ENCODE data around the gene RGL4. TPM values are rescaled to one million over a fixed set of nuclear protein-coding genes. Genes with fewer than 3 reads are reported as not detected.

Gene RGL4
- polyA plus RNA-seq, 2 donors: 0.40 to 0.73 TPM

- Histone ChIP-seq H3K36me3 (ENCODE audit: control insufficient read depth in 2 of 2, insufficient read depth in 2 of 2, low read length in 1 of 2) (peaks cover 11 to 26% of the 10 kb centered on the region in 2 donors), H3K27me3 (ENCODE audit: control insufficient read depth in 1 of 2, insufficient read depth in 2 of 2, low read length in 2 of 2) (no peaks in the 10 kb centered on the region), H3K4me1 (ENCODE audit: control insufficient read depth in 2 of 2, insufficient read depth in 2 of 2, low read length in 1 of 2) (no peaks in the 10 kb centered on the region), H3K9me3 (ENCODE audit: control insufficient read depth in 2 of 2, insufficient read depth in 1 of 2, low read depth in 1 of 2, low read length in 1 of 2) (no peaks in the 10 kb centered on the region), H3K27ac (ENCODE audit: low read depth in 2 of 2, low read length in 1 of 2) (peak overlapping the region in 1 of 2 donors; percentile 55), H3K4me3 (ENCODE audit: low read depth in 1 of 2, low read length in 2 of 2) (no peak overlapping the region)
- WGBS, 2 donors: 61 to 72% methylated on average over 13 of the region's 13 CpGs
Measured at GRCh38 chr22:23696326-23696851, 5.6 kb downstream of the RGL4 start.

- H3K4me3 ChIP-seq (ENCODE audit: low read depth in 1 of 2, low read length in 2 of 2): no peak overlapping the region
- H3K36me3 ChIP-seq (ENCODE audit: control insufficient read depth in 2 of 2, insufficient read depth in 2 of 2, low read length in 1 of 2): peaks cover 11 to 28% of the 10 kb centered on the region in 2 donors
- H3K27ac ChIP-seq (ENCODE audit: low read depth in 2 of 2, low read length in 1 of 2): no peak overlapping the region
Measured at GRCh38 chr22:23697031-23697970, 6.5 kb downstream of the RGL4 start.

DNA sequence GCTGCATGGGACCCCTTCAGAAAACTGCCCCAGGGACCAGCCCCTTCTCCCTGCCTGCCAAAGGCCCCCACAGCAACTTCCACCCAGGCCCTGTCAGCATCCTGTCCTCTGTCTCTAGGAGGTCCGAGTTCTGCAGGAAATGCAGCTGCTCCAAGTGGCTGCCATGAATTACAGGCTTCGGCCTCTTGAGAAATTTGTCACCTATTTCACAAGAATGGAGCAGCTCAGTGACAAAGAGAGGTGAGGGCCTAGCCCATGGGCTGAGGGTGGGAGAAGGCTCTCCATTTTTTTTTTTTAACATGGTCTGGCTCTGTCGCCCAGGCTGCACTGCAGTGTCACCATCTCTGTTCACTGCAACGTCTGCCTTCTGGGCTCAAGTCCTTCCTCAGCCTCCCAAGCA, 7.3 kb downstream of the RGL4 start:
- Histone ChIP-seq H3K36me3 (ENCODE audit: control insufficient read depth in 2 of 2, insufficient read depth in 2 of 2, low read length in 1 of 2) (peaks cover 10 to 25% of the 10 kb centered on the region in 2 donors), H3K27me3 (ENCODE audit: control insufficient read depth in 1 of 2, insufficient read depth in 2 of 2, low read length in 2 of 2) (no peaks in the 10 kb centered on the region), H3K4me1 (ENCODE audit: control insufficient read depth in 2 of 2, insufficient read depth in 2 of 2, low read length in 1 of 2) (no peaks in the 10 kb centered on the region), H3K9me3 (ENCODE audit: control insufficient read depth in 2 of 2, insufficient read depth in 1 of 2, low read depth in 1 of 2, low read length in 1 of 2) (no peaks in the 10 kb centered on the region), H3K4me3 (ENCODE audit: low read depth in 1 of 2, low read length in 2 of 2) (no peak overlapping the region), H3K27ac (ENCODE audit: low read depth in 2 of 2, low read length in 1 of 2) (no peak overlapping the region)
- 81 to 85% methylated on average over 4 of the region's 4 CpGs for WGBS, 2 donors

More at GRCh38 chr22:23697031-23697970, 6.5 kb downstream of the RGL4 start:
- no peaks in the 10 kb centered on the region for H3K9me3 ChIP-seq (ENCODE audit: control insufficient read depth in 2 of 2, insufficient read depth in 1 of 2, low read depth in 1 of 2, low read length in 1 of 2)
- 88 to 89% methylated on average over 11 of the region's 11 CpGs for WGBS, 2 donors
- H3K4me1 ChIP-seq (ENCODE audit: control insufficient read depth in 2 of 2, insufficient read depth in 2 of 2, low read length in 1 of 2): no peaks in the 10 kb centered on the region
- no peaks in the 10 kb centered on the region for H3K27me3 ChIP-seq (ENCODE audit: control insufficient read depth in 1 of 2, insufficient read depth in 2 of 2, low read length in 2 of 2)

DNA sequence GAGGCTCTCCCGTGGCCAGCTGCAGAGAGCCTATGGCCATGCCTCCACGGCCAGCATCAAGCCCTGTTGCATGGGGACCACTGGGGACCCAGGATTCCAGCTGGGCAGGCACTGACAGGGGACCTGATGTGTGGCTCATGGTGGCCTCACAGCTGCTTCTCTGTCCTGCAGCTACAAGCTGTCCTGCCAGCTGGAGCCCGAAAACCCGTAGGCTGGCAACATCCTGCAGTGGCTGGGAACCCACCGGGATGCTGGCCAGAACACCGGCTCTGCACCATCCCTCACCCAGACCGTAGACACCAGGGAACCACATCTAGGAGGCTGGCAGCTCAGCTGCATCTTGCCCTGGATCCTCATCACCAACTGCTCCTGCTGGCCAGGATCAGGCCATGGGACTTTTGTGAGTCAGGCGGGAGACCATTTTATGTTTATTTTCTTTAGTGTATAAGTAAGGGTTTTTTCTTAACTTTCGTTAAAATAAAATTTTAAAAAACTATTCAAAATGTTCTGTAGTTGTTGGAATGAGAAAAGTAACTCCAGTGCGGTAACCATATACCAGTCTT, 7.9 kb downstream of the RGL4 start:
- Histone ChIP-seq H3K4me3 (ENCODE audit: low read depth in 1 of 2, low read length in 2 of 2) (no peak overlapping the region), H3K4me1 (ENCODE audit: control insufficient read depth in 2 of 2, insufficient read depth in 2 of 2, low read length in 1 of 2) (no peaks in the 10 kb centered on the region), H3K36me3 (ENCODE audit: control insufficient read depth in 2 of 2, insufficient read depth in 2 of 2, low read length in 1 of 2) (peaks cover 3 to 21% of the 10 kb centered on the region in 2 donors), H3K9me3 (ENCODE audit: control insufficient read depth in 2 of 2, insufficient read depth in 1 of 2, low read depth in 1 of 2, low read length in 1 of 2) (no peaks in the 10 kb centered on the region), H3K27me3 (ENCODE audit: control insufficient read depth in 1 of 2, insufficient read depth in 2 of 2, low read length in 2 of 2) (no peaks in the 10 kb centered on the region), H3K27ac (ENCODE audit: low read depth in 2 of 2, low read length in 1 of 2) (no peak overlapping the region)
- 94% methylated on average over 10 of the region's 10 CpGs for WGBS, 2 donors

DNA sequence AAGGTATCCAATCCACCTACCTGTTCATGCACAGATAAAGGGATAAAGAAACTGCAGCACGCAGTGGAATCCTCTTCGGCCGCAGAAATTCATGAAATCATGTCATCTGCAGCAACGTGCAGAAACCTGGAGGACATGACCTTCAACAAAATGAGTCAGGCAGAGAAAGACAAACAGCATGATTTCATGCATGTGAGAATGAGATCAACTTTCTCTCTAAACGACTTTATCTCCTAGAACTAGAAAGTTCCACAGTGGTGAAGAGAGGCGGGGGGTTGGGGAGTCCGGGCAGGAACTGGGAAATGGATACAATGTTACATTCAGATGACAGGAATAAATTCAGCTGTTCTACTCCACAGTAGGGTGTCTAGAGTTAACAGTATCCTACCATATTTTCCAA, 9.9 kb downstream of the RGL4 start:
- Histone ChIP-seq H3K36me3 (ENCODE audit: control insufficient read depth in 2 of 2, insufficient read depth in 2 of 2, low read length in 1 of 2) (peaks cover 2 to 7% of the 10 kb centered on the region in 2 donors), H3K9me3 (ENCODE audit: control insufficient read depth in 2 of 2, insufficient read depth in 1 of 2, low read depth in 1 of 2, low read length in 1 of 2) (no peaks in the 10 kb centered on the region), H3K4me3 (ENCODE audit: low read depth in 1 of 2, low read length in 2 of 2) (no peak overlapping the region), H3K27me3 (ENCODE audit: control insufficient read depth in 1 of 2, insufficient read depth in 2 of 2, low read length in 2 of 2) (no peaks in the 10 kb centered on the region), H3K4me1 (ENCODE audit: control insufficient read depth in 2 of 2, insufficient read depth in 2 of 2, low read length in 1 of 2) (no peaks in the 10 kb centered on the region), H3K27ac (ENCODE audit: low read depth in 2 of 2, low read length in 1 of 2) (no peak overlapping the region)
- WGBS, 2 donors: 78 to 82% methylated on average over 7 of the region's 7 CpGs

- Histone ChIP-seq H3K27ac (ENCODE audit: low read depth in 2 of 2, low read length in 1 of 2) (no peak overlapping the region), H3K27me3 (ENCODE audit: control insufficient read depth in 1 of 2, insufficient read depth in 2 of 2, low read length in 2 of 2) (no peaks in the 10 kb centered on the region), H3K4me1 (ENCODE audit: control insufficient read depth in 2 of 2, insufficient read depth in 2 of 2, low read length in 1 of 2) (no peaks in the 10 kb centered on the region), H3K36me3 (ENCODE audit: control insufficient read depth in 2 of 2, insufficient read depth in 2 of 2, low read length in 1 of 2) (peaks cover 10 to 18% of the 10 kb centered on the region in 2 donors), H3K4me3 (ENCODE audit: low read depth in 1 of 2, low read length in 2 of 2) (no peak overlapping the region), H3K9me3 (ENCODE audit: control insufficient read depth in 2 of 2, insufficient read depth in 1 of 2, low read depth in 1 of 2, low read length in 1 of 2) (no peaks in the 10 kb centered on the region)
- 92 to 96% methylated on average over 5 of the region's 5 CpGs for WGBS, 2 donors
Measured at GRCh38 chr22:23704062-23704461, 13.2 kb downstream of the RGL4 start.

- H3K9me3 ChIP-seq (ENCODE audit: control insufficient read depth in 2 of 2, insufficient read depth in 1 of 2, low read depth in 1 of 2, low read length in 1 of 2): no peaks in the 10 kb centered on the region
- no peak overlapping the region for H3K27ac ChIP-seq (ENCODE audit: low read depth in 2 of 2, low read length in 1 of 2)
- H3K36me3 ChIP-seq (ENCODE audit: control insufficient read depth in 2 of 2, insufficient read depth in 2 of 2, low read length in 1 of 2): peaks cover 10 to 21% of the 10 kb centered on the region in 2 donors
- no peaks in the 10 kb centered on the region for H3K27me3 ChIP-seq (ENCODE audit: control insufficient read depth in 1 of 2, insufficient read depth in 2 of 2, low read length in 2 of 2)
- no peak overlapping the region for H3K4me3 ChIP-seq (ENCODE audit: low read depth in 1 of 2, low read length in 2 of 2)
- H3K4me1 ChIP-seq (ENCODE audit: control insufficient read depth in 2 of 2, insufficient read depth in 2 of 2, low read length in 1 of 2): no peaks in the 10 kb centered on the region
- WGBS, 2 donors: 80 to 86% methylated on average over 3 of the region's 3 CpGs
Measured at GRCh38 chr22:23704829-23705228, 14.0 kb downstream of the RGL4 start.

GRCh38 chr22:23705358-23705757, 14.5 kb downstream of the RGL4 start:
- Histone ChIP-seq H3K27me3 (ENCODE audit: control insufficient read depth in 1 of 2, insufficient read depth in 2 of 2, low read length in 2 of 2) (no peaks in the 10 kb centered on the region), H3K4me1 (ENCODE audit: control insufficient read depth in 2 of 2, insufficient read depth in 2 of 2, low read length in 1 of 2) (no peaks in the 10 kb centered on the region), H3K36me3 (ENCODE audit: control insufficient read depth in 2 of 2, insufficient read depth in 2 of 2, low read length in 1 of 2) (peaks cover 10 to 21% of the 10 kb centered on the region in 2 donors), H3K27ac (ENCODE audit: low read depth in 2 of 2, low read length in 1 of 2) (no peak overlapping the region), H3K4me3 (ENCODE audit: low read depth in 1 of 2, low read length in 2 of 2) (no peak overlapping the region), H3K9me3 (ENCODE audit: control insufficient read depth in 2 of 2, insufficient read depth in 1 of 2, low read depth in 1 of 2, low read length in 1 of 2) (no peaks in the 10 kb centered on the region)
- 79 to 83% methylated on average over 3 of the region's 3 CpGs for WGBS, 2 donors

DNA sequence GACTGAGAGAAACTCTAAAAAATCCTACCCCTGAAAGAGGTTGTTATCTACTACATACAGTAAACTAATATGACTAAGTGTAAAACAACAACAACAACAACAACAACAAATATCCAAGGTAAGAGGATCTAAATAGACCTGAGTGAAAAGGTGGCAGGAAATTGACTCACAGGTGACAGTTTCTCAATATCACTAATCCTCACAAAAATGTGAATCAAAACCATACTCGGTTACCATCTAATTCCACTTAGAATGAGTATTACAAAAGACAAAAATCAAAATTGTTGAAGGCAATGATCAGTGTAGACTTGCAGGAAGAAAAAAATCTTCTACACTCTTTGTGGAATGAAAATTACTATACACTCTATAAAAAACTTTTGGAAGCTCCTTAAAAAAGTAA, 17.5 kb downstream of the RGL4 start:
- H3K4me3 ChIP-seq (ENCODE audit: low read depth in 1 of 2, low read length in 2 of 2): no peak overlapping the region
- H3K27ac ChIP-seq (ENCODE audit: low read depth in 2 of 2, low read length in 1 of 2): no peak overlapping the region
- no peaks in the 10 kb centered on the region for H3K27me3 ChIP-seq (ENCODE audit: control insufficient read depth in 1 of 2, insufficient read depth in 2 of 2, low read length in 2 of 2)
- 75 to 80% methylated on average over 1 of the region's 1 CpG for WGBS, 2 donors
- no peaks in the 10 kb centered on the region for H3K4me1 ChIP-seq (ENCODE audit: control insufficient read depth in 2 of 2, insufficient read depth in 2 of 2, low read length in 1 of 2)
- peaks cover 10 to 22% of the 10 kb centered on the region in 2 donors for H3K36me3 ChIP-seq (ENCODE audit: control insufficient read depth in 2 of 2, insufficient read depth in 2 of 2, low read length in 1 of 2)
- H3K9me3 ChIP-seq (ENCODE audit: control insufficient read depth in 2 of 2, insufficient read depth in 1 of 2, low read depth in 1 of 2, low read length in 1 of 2): no peaks in the 10 kb centered on the region

All from esophagus (tissue), 2 donors.